ENCODE data around the gene AKAP8L.
"Not testable (repeated sequence)": the region's sequence is repeated elsewhere in the genome, so short reads cannot be mapped to it uniquely, and the experiment has no call there.

The AKAP8L gene

DNA sequence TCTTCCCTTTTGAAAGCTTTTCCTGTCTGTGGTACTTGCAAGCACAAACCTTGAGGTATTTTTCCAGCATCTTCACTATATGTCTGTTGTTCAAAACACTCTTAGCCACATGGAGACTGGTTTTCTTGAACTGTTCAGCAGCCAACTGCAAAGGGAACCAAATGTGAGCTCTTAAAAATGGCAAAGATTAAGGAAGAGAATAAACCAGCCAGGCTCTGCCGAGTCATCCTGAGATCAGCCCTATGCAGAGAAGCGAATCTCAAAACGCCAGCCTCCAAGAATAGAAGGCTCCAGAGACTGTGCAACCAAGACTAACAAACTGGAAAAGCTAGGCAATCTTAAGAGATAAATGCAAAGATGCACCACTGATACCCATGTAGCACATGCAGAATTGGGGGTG, 59.9 kb downstream of the AKAP8L start:
- no peak overlapping the region for H3K4me3 ChIP-seq (ENCODE audit: low read depth, low read length)
- DNase-seq (ENCODE audit: low read depth, low spot score), result no peak
- ChIA-PET CTCF (interaction anchor here (0.7 to 1.4 kb wide), 6 partner anchors 9 to 181 kb away, joined by 3 to 5 read pairs (median 3); no protein-coding TSS in a partner anchor), POLR2A (interaction anchor here (1.1 kb wide), 1 partner anchor 14 kb away, joined by 3 read pairs; no protein-coding TSS in a partner anchor)
- TF ChIP-seq, protein P1, sequence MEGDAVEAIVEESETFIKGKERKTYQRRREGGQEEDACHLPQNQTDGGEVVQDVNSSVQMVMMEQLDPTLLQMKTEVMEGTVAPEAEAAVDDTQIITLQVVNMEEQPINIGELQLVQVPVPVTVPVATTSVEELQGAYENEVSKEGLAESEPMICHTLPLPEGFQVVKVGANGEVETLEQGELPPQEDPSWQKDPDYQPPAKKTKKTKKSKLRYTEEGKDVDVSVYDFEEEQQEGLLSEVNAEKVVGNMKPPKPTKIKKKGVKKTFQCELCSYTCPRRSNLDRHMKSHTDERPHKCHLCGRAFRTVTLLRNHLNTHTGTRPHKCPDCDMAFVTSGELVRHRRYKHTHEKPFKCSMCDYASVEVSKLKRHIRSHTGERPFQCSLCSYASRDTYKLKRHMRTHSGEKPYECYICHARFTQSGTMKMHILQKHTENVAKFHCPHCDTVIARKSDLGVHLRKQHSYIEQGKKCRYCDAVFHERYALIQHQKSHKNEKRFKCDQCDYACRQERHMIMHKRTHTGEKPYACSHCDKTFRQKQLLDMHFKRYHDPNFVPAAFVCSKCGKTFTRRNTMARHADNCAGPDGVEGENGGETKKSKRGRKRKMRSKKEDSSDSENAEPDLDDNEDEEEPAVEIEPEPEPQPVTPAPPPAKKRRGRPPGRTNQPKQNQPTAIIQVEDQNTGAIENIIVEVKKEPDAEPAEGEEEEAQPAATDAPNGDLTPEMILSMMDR (IDR thresholded peaks at IDR 0.05; ENCODE audit: insufficient read depth, low read length, missing control alignments), result no peak

DNA sequence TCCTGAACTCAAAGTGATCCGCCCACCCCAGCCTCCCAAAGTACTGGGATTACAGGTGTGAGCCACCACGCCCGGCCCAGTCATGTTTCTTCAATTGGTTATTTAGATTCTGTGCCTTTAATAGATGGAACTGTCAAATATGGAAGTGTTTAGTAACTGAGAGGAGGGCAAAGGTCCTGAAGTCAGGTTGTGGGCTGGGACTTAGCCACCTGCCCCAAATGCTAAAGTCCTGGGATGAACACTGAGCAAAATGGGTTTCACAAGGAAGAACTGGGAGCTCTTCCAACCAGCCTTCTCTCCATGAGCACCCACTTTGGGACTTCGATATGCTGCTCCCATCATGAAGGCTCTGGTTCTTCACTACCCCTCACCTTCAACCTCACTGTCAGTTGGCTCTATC, 60.9 kb downstream of the AKAP8L start:
- DNase-seq (ENCODE audit: low read depth, low spot score), result no peak
- TF ChIP-seq, protein P1 (IDR thresholded peaks at IDR 0.05; ENCODE audit: insufficient read depth, low read length, missing control alignments), result no peak
- ChIA-PET POLR2A (interaction anchor here (0.7 kb wide), 1 partner anchor 8 kb away, joined by 3 read pairs; no protein-coding TSS in a partner anchor), CTCF (interaction anchor here (1.2 to 1.3 kb wide), 3 partner anchors 12 to 183 kb away, joined by 3 to 5 read pairs (median 3); no protein-coding TSS in a partner anchor)
- no peak overlapping the region for H3K4me3 ChIP-seq (ENCODE audit: low read depth, low read length)

DNA sequence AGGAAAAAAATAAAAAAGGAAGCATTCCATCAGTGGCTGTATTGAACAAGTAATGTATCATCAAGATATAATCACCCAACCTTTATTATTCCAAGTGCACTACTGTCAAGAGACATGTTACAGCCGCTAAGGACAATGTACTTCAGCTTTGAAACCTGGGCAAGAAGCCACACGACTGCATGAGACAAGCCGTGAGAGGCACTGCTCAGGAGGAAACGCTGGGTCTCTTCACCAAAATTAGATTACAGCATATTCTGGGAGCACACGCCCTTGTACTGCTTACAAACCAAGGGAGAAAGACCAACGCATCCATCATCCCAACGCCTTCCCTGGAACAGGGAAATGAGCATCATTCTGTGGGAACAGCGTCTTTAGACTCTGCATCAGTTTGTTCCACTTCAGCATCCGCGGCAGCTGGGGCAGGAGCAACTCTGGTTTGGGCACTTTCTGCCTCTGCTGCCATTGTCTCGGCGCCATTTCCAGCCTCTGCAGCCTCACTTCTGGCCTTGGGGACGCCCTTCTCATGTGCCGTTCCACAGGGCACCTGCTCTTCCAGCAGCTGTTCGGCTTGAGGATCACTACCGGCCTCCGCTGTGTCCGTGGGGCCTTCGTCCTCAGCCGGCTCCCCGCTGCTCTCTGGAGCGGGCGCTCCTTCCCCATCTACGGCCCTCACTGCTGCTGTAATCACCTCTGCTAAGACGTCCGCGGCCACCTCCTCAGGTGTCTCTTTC, 64.1 kb downstream of the AKAP8L start:
- no peak overlapping the region for H3K4me3 ChIP-seq (ENCODE audit: low read depth, low read length)
- CTCF ChIA-PET, result no interaction called here
- TF ChIP-seq, protein P1 (IDR thresholded peaks at IDR 0.05; ENCODE audit: insufficient read depth, low read length, missing control alignments), result no peak
- POLR2A ChIA-PET, result no interaction called here
- no peak for DNase-seq (ENCODE audit: low read depth, low spot score)

DNA sequence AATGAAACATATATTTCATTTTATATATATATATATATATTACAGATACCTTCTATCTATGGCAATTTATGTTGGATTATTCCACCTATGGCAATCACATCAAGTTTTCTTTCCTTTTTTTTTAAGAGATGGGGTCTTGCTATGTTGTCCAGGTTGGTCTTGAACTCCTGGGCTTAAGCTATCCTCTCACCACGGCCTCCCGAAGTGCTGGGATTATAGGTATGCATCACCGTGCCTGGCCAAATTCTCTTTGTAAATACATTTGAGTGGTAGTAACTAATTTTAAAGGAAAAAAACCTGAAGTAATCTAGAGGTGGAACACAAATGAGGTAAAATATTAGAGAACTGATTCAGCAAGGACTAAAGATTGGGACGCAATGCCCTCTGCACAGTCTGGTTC, 64.9 kb downstream of the AKAP8L start:
- CTCF ChIA-PET, result no interaction called here
- POLR2A ChIA-PET, result no interaction called here
- no peak for DNase-seq (ENCODE audit: low read depth, low spot score)
- no peak overlapping the region for H3K4me3 ChIP-seq (ENCODE audit: low read depth, low read length)
- TF ChIP-seq, protein P1 (IDR thresholded peaks at IDR 0.05; ENCODE audit: insufficient read depth, low read length, missing control alignments), result no peak

DNA sequence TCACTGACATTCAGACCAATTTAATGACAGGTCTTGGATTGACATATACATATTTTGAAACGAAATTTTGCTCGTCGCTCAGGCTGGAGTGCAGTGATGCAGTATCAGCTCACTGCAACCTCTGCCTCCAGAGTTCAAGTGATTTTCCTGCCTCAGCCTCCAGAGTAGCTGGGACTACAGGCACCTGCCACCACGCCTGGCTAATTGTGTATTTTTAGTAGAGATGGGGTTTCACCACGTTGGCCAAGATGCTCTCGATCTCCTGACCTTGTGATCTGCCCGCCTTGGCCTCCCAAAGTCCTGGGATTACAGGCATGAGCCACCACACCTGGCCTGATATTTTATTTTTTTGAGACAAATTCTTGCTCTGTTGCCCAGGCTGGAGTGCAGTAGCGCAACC, 66.3 kb downstream of the AKAP8L start:
- DNase-seq (ENCODE audit: low read depth, low spot score); CTCF ChIA-PET; H3K4me3 ChIP-seq (ENCODE audit: low read depth, low read length); POLR2A ChIA-PET: not testable (repeated sequence)

DNA sequence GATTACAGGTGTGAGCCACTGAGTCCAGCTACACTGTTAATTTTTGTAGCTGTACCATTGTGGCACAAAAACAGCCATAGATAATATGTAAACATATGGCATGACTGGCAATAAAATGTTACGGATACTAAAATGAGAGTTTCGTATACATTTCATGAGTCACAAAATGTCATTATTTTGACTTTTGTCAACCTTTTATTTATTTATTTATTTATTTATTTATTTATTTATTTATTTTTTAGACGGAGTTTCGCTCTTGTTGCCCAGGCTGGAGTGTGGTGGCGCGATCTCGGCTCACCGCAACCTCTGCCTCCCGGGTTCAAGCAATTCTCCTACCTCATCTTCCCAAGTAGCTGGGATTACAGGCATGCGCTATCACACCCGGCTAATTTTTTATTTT, 77.5 kb downstream of the AKAP8L start:
- POLR2A ChIA-PET; CTCF ChIA-PET; DNase-seq (ENCODE audit: low read depth, low spot score); H3K4me3 ChIP-seq (ENCODE audit: low read depth, low read length): not testable (repeated sequence)

DNA sequence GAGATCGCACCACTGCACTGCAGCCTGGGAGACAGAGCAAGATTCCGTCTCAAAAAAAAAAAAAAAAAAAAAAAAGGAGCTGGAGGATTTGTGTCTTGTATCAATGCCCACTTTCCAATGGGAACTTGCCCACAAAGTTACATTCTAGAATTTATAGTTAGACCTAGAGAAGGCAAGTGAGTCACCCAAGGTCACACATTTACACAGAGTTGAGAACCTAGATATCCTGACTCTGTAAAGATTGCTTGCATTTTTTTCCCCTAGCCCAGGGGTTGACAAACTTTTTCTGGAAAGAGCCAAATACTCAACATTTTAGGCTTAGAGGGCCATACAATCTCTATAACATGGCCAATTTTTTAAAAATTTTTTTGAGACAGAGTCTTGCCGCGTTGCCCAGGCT, 78.7 kb downstream of the AKAP8L start:
- ChIA-PET CTCF (interaction anchor here (0.7 to 1.0 kb wide), 3 partner anchors 11 to 189 kb away, joined by 3 read pairs; no protein-coding TSS in a partner anchor), POLR2A (interaction anchor here (0.7 kb wide), 1 partner anchor 90 kb away, joined by 4 read pairs; no protein-coding TSS in a partner anchor)
- TF ChIP-seq, protein P1 (IDR thresholded peaks at IDR 0.05; ENCODE audit: insufficient read depth, low read length, missing control alignments), result no peak
- no peak overlapping the region for H3K4me3 ChIP-seq (ENCODE audit: low read depth, low read length)
- no peak for DNase-seq (ENCODE audit: low read depth, low spot score)

Data from AG04449 (cell line).